GM19239 (cell line): ENCODE data around the gene NRBF2.
"Not testable (repeated sequence)": the region's sequence is repeated elsewhere in the genome, so short reads cannot be mapped to it uniquely, and the experiment has no call there.

ENCODE experiments used
- DNase-seq: peaks from one replicate; pipeline ENCODE4 v3.0.0; 2011; ENCODE audit warnings: low spot score; ENCODE audit not compliant: insufficient read length
- FAIRE-seq: peaks from 2 replicates; lab custom pipeline; 2011; peaks lifted over from hg19 to GRCh38; lab: Jason Lieb, UNC

Gene NRBF2

DNA sequence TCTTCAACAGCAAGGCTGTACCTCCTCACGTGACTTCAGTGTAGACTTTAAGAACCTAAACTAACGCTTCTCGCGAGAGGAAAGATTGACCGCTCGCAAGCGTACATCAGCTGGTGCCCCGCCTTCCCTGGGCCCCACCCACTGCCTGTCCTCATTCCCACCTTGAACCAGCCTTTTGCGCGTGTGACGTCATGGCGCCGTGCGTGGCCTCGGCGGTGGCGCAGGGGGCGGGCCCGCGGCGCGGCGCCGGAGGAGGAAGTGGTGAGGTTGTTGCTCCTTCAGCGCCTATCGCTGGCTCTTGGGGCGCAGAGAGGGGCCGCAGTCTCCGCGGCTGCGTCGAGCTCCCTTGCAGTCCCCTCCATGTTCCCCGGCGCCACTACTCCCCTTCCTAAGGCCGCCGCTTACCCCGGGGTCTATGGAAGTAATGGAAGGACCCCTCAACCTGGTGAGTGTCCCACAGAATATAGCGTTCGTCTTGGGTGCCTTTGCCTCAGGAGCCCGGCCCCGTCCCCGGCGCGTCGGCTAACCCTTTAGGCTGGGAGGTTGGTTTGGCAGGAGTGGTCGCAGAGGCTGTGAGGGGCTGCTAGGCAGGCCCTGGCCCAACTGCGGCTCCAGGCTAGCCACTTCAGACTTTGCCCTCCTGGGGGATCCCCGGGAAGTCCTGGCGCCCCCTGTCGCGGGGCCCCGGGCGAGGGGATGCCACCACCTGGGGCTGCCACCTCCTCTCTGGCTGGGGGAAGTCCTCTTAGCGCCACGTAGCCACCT is at the start of gene NRBF2:
Gene NRBF2, plus strand, starts transcription at position 273 of the 765 bp plus-strand sequence. Its CDS starts 143 bp downstream, at position 416.
- FAIRE-seq (peak; percentile 95), DNase-seq (peak; percentile 80)

DNA sequence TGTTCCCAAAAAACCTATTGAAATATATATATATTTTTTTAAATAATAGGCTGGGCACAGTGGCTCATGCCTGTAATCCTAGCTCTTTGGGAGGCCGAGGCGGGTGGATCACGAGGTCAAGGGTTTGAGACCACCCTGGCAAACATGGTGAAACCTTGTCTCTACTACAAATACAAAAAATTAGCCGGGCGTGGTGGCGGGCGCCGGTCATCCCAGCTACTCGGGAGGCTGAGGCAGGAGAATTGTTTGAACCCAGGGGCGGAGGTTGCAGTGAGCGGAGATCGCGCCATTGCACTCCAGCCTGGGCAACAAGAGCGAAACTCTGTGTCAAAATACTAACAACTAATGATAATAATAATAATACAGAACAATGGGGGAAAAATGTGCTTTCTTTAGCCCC is 49.7 kb upstream of the NRBF2 start:
- not testable (repeated sequence) for DNase-seq, FAIRE-seq

DNA sequence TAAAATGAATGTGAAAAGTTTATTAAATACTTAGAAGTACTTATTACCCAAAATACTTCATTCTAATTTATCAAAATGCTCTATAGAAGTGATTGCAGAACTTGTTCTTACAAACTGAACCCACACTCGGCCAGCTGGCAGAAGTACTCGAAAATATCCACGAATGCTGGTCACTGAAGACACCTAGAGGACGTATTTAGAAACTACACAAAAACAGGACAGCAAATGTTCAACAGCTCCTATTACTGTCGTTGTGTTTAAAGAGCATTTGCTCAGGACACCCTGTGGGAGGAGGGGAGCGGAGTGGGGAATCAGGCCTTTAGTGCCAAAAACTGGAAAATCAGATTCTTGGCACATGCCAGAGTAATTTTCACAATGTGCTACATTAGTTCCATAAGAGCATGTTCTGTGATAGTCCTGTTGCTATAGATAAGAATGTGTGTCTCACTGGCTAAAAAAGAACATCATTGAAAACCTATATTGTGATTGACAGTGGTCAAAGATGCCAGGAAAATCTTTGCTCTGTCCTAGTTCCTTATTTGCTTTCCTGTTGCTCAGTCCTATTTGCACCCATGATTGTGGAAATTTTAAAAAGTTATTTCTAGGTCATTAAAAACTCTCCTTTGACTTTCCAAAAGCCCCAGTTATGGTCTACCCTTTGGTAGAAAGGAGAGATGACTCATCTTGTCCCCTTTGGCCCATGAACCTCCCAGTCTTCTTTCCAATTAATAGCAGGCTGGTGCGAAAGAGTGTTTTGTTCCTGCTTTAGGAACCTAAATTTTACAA is 49.0 kb upstream of the NRBF2 start:
- DNase-seq, result peak; percentile 19
- peak; percentile 93 for FAIRE-seq

DNA sequence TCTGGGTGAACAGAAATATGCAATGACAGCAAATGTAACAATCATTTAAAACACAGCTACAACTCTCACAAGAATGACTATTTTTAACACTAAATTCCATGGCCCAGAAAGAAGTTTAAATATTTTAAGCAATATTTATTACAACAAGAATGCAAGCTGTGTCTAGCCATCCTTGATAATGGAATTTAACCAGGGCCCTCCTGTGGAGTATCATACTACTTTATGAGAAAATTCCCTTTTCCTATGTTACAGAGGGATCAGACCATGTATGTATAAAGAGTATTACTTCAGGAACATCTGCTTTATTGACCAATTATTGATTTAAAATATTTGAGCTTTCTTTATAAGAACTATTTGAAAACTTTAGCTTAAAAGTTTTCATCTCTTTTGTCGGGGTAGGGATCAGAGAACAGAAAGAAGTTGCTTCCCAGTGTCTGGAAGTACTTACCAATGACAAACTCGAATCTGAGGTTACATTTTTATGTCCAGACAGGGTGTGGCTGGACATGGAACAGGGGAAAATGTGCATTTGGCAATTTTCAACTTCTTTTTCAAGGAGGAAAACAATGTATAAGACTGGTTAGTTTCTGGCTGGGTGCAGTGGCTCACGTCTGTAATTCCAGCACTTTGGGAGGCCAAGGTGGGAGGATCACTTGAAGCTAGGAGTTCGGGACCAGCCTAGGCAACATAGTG is 48.3 kb upstream of the NRBF2 start:
- FAIRE-seq (no peak), DNase-seq (no peak)

DNA sequence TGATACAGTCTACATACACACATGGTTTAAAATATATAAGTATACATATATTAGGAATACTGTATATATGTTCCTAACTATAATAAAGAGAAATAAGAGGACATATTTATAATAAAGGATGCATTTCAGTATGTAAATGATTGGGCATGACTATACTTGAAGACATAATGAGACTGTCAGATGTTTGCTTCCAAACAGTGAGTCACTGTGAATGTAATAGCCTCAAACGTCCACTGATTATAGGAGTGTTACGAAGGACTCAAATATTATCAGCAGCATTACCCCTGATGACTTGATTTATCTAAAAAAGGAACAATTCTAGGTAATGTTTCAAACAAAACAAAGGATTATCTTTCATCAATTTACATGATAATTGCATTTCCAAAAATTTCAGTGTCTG is 39.9 kb upstream of the NRBF2 start:
- DNase-seq (no peak), FAIRE-seq (no peak)

DNA sequence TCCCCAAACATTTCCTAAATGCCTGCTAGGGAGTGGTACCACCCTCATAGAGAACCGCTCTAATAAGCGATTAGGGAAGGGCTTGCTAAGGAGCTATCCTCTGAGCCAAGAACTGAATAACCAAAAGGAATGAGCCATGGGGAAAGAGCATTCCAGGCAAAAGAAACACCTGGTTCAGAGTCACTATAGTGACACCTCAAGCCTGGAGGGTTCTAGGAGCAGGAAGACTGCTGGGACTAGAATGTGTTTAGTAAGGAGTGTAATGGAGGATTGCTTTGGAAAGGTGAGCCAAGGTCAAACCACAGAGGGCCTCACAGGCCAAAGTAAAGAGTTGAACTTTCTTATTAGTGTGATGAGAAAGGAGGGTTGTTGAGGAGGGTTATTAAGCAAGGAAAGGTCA is 38.7 kb upstream of the NRBF2 start:
- no peak for DNase-seq
- no peak for FAIRE-seq

DNA sequence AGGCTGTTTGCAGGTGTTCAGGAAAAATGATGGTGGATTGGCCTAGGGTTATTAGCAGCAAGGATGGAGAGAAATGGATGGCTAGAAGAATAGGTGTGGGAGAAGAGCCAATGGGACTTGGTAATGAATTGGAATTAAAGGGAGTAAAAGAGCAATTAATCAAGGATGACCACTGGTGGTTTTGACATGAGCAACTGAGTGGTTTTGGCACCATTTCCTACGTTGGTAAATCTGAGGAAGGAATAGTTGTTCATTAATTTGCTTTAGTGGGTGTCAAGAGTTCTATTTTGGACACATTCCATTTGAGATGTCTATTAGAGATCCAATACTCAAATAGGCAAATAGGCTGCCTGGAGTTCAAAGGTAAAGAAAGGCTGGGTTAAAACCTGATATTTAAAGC is 38.2 kb upstream of the NRBF2 start:
- no peak for DNase-seq
- no peak for FAIRE-seq

DNA sequence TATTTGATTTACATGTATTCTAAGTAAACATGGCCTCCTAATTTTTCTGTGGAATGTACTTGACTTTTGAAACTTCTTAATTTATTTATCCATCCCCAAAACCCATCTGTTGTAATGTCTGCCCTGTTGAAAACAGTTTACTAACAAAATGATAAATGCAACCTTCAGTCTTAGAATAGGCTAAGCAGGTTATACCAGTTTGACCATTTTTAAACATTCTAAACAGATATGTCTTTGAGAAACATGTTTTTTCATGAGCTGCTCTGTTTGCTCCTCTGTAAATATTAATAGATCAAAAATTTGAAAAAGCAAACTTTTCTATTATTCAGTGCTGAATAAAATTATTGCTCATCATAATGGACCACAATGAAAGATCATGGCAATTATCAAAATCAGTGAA is 33.4 kb upstream of the NRBF2 start:
- DNase-seq, result no peak

DNA sequence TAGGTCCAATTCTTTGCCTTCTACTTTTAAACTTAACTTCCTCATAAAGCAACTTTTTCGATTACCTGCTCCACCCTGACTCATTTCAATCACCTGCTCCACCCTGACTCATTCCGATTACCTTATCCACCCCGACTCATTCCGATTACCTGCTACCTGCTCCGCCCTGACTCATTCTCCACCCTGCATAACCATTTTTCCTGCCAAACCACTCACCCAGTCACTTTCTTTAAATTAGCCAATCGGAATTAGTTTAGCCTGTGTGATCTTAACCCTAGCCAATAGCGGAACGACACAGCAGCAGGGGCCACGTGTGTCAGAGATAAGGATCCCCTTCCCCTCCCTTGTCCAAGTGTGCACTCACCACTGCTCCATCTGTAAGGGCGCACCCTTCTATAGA is 32.0 kb upstream of the NRBF2 start:
- DNase-seq, FAIRE-seq: not testable (repeated sequence)

More for the DNA sequence above, 33.4 kb upstream of the NRBF2 start:
- FAIRE-seq, result no peak

DNA sequence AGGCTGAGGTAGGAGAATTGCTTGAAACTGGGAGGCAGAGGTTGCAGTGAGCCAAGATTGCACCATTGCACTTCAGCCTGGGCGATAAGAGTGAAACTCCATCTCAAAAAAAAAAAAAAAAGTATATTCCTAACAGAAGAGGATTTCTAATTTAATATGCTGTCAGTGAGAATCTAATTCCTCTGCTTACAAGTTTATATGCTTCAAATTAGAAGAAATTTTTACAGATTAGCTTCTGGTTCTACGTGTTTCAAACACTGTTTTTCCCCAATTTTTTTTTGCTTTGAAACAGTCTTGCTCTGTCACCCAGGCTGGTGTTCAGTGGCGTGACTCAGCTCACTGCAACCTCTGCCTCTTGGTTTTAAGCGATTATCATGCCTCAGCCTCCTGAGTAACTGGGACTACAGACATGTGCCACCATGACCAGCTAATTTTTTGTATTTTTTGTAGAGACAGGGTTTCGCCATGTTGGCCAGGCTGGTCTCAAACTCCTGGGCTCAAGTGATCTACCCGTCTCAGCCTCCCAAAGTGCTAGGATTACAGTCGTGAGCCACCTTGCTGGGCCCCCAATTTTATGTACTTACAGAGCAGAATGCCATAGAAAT is 30.7 kb upstream of the NRBF2 start:
- FAIRE-seq, DNase-seq: not testable (repeated sequence)

DNA sequence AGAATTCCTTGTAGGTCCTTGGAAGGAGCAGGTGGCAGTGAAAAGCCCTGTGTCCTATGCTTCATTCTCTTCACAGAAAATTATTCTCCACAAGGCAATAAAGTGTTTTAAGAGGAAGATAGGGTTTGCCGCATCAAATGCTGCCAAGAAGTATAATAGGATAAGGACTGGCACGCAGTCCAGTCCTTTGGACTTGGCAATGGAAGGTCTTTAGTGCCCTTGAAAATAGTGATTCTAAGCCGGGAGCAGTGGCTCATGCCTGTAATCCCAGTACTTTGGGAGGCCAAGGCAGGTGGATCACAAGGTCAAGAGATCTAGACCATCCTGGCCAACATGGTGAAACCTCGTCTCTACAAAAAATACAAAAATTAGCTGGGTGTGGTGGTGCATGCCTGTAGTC is 29.9 kb upstream of the NRBF2 start:
- DNase-seq, FAIRE-seq: not testable (repeated sequence)

DNA sequence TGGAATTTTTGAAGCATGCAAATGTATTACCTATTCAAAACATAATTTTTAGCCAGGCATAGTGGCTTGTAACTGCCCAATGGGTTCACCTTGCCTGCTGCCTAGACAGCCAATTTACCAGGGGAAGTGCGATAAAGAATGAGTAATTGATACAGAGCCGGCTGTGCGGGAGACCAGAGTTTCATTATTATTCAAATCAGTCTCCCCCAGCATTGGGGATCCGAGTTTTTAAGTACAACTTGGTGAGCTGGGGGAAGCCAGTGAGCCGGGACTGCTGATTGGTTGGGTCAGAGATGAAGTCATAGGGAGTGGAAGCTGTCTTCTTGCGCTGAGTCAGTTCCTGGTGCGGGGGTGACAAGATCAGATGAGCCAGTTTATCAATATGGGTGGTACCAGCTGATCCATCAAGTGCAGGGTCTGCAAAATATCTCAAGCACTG is 29.1 kb upstream of the NRBF2 start:
- FAIRE-seq, result no peak
- DNase-seq, result no peak

DNA sequence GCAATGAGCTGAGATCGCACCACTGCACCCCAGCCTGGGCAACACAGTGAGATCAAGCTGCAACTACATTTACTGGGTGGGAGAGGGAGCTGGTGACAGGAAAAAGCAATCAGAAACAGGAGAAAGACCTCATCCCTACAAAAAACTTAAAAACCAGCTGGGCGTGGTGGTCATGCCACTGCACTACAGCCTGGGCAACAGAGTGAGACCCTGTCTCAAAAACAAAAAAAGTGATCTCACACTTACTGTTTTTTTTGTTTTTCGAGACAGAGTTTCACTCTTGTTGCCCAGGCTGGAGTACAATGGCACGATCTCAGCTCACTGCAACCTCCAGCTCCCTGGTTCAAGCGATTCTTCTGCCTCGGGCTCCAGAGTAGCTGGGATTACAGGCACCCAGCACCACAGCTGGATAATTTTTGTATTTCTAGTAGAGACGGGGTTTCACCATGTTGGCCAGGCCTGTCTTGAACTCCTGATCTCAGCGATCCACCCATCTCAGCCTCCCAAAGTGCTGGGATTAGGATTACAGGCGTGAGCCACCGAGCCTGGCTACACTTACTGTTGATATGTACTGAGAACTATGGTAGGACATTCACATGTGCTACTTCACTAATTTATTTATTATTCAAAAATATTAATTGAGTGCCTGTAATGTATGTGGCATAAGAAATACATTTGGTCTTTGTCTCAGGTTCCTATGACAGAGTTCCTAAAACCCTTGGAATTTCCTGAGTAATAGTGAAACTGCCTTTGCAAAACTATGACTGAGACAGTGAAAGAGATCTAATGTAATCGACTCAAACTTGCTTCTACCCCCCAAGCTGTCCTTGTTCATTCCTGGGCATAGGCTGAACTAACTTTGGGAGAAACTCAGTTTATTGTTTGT is 27.7 kb upstream of the NRBF2 start:
- no peak for FAIRE-seq
- no peak for DNase-seq

DNA sequence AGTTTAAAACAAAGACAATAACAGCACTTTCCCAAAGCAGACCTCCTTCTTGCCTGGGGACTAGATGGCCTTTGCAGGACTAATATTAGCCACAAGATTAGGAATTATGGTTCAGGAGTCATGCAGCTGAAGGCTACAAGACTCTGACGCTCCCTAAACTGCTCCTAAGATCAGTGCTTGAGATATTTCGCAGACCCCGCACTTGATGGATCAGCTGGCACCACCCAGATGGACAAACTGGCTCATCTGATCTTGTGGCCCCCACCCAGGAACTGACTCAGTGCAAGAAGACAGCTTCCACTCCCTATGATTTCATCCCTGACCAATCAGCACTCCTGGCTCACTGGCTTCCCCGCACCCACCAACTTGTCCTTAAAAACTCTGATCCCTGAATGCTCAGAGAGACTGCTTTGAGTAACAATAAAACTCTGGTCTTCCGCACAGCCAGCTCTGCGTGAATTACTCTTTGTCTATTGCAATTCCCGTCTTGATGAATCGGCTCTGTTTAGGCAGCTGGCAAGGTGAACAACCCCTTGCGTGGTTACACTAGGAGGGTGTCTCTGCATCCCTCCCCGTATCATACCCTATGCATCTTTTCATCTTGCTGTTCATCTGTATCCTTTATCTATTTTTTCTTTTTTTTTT is 26.9 kb upstream of the NRBF2 start:
- no peak for DNase-seq

DNA sequence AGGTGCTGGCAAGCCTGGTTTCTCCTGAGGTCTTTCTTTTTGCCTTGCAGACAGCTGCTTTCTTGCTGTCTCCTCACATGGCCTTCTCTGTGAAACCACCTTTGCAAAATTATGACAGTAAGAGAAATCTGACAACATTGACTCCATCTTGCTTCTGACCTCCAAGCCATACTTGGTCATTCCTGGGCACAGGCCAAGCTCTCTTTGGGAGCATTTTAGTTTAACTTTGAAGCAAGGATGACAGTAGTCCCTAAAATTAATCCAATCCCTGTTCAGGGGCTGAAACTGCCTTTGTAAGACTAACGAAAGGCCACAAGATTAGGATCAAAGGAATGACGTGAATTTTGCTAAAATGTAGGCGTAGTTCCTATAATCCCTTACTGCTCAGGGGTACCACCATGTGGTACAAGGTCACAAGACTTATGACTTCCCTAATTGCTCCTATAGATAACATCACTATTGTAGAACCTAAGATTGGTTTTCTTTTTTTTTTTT is 25.1 kb upstream of the NRBF2 start:
- FAIRE-seq (no peak), DNase-seq (no peak)

More for the DNA sequence above, 26.9 kb upstream of the NRBF2 start:
- no peak for FAIRE-seq

DNA sequence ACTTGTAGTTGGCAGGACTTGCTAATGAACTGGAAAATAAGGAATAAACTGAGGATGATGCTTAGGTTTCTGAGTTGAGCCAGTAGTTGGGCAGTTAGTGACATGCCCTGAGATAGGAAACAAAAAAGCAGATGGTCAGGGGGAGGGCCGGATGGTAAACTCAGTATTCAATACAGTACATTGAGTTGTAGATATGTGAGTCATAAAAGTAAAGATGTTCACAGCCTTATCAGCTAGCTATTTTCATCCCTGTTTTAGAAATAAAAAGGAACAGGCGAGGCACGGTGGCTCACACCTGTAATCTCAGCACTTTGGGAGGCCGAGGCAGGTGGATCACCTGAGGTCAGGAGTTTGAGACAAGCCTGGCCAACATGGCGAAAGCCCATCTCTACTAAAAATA is 22.2 kb upstream of the NRBF2 start:
- no peak for FAIRE-seq
- DNase-seq, result no peak

DNA sequence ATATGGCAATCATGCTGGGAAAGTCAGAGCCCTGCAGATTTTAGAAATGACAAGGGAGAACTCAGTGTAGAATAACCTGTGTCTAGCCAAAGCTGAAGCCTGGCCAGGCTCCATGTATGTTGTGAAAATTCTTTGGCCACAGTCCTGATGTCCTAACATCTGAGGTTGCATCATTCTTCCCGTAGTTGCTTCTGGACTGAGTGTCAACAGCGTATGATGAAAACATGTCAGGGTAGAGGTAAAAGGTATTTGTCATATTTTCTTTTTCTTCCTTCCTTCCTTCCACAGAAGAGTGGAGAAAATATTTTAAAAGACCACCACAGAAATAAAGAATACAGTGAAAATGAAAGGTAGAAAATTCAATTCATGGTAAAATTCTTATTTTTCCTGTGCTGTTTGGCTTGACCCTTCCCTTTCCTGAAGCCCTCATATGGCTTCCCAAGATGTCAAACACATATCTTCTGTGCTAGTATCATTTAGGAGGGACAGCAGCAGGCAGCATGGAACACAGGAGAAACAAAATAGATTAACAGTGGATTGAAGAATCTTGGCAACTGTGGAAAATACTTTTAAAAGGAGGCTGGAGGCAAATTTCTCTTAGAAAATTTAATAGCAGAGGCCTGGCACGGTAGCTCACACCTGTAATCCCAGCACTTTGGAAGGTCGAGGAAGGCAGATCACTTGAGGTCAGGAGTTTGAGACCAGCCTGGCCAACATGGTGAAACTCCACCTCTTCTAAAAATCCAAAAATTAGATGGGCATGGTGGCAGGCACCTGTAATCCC is 18.9 kb upstream of the NRBF2 start:
- no peak for DNase-seq
- FAIRE-seq, result no peak
